Measurements from ENCODE around the gene BSND.

The BSND gene

GRCh38 chr1:55047611-55048010 lies 48.9 kb downstream of the BSND start:
- DNase-seq (ENCODE audit: low spot score), result no peak
- no peak overlapping the region for H3K27ac ChIP-seq
- no peak overlapping the region for H3K4me3 ChIP-seq
- TF ChIP-seq, protein P1, sequence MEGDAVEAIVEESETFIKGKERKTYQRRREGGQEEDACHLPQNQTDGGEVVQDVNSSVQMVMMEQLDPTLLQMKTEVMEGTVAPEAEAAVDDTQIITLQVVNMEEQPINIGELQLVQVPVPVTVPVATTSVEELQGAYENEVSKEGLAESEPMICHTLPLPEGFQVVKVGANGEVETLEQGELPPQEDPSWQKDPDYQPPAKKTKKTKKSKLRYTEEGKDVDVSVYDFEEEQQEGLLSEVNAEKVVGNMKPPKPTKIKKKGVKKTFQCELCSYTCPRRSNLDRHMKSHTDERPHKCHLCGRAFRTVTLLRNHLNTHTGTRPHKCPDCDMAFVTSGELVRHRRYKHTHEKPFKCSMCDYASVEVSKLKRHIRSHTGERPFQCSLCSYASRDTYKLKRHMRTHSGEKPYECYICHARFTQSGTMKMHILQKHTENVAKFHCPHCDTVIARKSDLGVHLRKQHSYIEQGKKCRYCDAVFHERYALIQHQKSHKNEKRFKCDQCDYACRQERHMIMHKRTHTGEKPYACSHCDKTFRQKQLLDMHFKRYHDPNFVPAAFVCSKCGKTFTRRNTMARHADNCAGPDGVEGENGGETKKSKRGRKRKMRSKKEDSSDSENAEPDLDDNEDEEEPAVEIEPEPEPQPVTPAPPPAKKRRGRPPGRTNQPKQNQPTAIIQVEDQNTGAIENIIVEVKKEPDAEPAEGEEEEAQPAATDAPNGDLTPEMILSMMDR (IDR thresholded peaks at IDR 0.05), result no peak

DNA sequence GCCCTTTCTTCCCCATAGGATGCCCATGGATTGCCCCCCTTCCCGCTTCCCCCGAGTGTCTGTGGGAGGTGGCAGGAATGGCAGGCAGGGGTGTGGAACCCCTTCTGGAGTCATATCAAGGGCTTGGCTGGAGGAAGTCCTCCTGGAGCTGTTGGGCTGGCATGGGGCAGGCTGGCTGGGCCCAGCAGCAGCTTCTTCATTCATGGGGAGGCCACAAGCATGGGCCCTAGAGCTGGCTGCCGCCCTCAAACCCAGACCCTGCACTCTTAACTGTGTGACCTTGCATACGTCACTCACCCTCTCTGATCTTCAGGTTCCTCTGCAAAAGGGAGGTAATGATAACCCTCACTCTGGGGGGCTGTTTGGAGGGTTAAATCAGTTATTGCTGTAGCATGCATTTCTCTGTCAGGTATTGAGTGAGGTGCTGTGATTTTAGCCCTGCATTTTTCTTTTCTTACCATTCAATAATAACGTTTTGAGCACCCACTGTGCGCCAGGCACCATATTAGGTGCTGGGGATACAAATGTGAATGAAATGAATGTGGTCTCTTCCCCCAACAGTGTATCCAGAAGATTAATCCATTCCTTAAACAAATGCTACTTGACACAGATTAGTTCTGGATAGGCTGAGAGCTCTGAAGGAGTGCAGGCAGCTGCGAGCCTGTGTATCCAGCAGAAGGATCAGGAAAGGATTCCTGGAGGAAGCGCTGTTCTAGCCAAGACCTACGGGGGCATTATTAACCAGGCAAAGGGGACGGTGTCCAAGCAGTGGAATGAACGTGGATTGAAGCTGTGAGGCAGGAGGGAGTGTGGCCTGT lies 49.9 kb downstream of the BSND start:
- no peak overlapping the region for H3K27ac ChIP-seq
- no peak for DNase-seq (ENCODE audit: low spot score)
- H3K4me3 ChIP-seq, result no peak overlapping the region
- TF ChIP-seq, protein P1 (IDR thresholded peaks at IDR 0.05), result no peak

DNA sequence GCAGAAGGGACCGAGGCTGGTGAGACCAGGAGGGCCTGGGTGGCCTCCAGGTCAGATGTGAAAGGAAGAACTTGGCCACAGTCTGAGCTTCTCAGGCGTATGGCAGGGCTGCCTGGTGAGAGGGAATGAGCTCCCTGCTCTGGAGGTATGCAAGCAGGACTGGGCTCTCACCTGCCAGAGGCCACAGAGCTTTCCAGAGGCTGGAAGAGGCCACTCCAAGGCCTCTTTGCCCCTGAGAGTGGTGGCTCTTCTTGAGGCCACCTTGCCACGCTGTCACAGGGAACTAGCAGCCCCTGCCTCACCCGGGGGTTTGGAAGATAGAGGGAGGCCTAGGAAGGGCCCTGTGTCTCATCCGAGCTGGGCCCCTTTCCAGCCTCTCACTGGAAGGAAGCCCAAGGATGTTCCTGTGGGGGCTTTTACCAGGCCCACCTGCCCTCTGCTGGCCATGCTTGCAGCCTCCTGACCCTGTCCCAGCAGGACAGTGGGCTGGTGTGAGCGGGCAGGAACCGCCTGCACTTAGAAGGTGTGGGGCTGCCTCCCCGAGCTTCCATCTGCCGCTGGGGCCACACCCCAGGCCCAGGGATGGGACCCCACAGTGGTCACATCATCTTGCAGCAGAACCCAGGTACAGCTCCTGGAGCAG lies 50.7 kb downstream of the BSND start:
- TF ChIP-seq, protein P1 (IDR thresholded peaks at IDR 0.05), result no peak
- Histone ChIP-seq H3K4me3 (no peak overlapping the region), H3K27ac (no peak overlapping the region)
- no peak for DNase-seq (ENCODE audit: low spot score)

DNA sequence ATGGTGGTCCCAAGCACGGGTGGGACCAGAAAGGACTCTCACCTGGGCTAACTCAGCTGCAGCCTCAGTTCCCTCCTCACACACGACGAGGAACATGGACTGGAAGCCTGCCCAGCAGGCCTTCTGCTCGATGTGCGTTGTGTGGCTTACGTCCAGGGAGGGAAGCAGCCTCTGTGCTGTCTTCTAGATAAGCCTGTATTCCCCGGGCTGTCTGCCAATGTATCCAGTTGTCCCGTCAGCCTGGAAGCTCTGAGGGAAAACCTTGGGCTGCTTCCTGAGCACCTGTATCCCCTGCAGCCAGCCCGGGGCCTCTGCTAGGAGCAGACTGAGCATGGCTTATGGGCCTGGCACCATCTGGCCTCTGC lies 51.2 kb downstream of the BSND start:
- Histone ChIP-seq H3K27ac (no peak overlapping the region), H3K4me3 (no peak overlapping the region)
- DNase-seq (ENCODE audit: low spot score), result no peak
- TF ChIP-seq, protein P1 (IDR thresholded peaks at IDR 0.05), result no peak

DNA sequence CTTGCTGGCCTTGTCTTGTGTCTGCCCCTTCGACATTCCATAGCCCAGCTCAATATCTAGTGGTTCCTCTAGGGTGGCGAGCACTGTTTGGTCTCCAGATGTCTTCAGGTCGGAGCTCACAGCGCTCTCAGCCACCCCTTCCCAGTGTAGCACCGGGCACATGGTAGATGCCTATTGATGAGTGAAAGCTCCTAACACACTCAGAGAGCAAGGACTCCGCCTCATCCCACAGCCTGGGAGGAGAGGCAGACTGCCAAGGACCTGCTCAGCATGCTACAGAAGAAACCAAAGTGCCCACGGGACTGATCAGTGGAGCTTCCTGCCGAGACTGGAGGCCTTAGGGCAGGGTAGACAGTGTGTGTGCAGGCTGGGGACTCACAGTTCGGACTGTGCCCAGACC lies 51.5 kb downstream of the BSND start:
- H3K27ac ChIP-seq, result no peak overlapping the region
- no peak for DNase-seq (ENCODE audit: low spot score)
- H3K4me3 ChIP-seq, result no peak overlapping the region
- TF ChIP-seq, protein P1 (IDR thresholded peaks at IDR 0.05), result no peak

GRCh38 chr1:55051169-55051568 lies 52.4 kb downstream of the BSND start:
- no peak for DNase-seq (ENCODE audit: low spot score)

More at GRCh38 chr1:55051169-55051568, 52.4 kb downstream of the BSND start:
- Histone ChIP-seq H3K4me3 (no peak overlapping the region), H3K27ac (no peak overlapping the region)
- TF ChIP-seq, protein P1 (IDR thresholded peaks at IDR 0.05), result no peak
